GM21619 (cell line): ENCODE data around the gene MAPK8IP3.
"Not testable (repeated sequence)": the region's sequence is repeated elsewhere in the genome, so short reads cannot be mapped to it uniquely, and the experiment has no call there.

Experiments used
- ATAC-seq: cut with Tn5 transposase; IDR thresholded peaks from one replicate; pipeline ENCODE4 v1.9.1; 2021; ENCODE audit not compliant: unreplicated experiment

The MAPK8IP3 gene

GRCh38 chr16:1784977-1785845 is 79.2 kb downstream of the MAPK8IP3 start:
- no peak for ATAC-seq

DNA sequence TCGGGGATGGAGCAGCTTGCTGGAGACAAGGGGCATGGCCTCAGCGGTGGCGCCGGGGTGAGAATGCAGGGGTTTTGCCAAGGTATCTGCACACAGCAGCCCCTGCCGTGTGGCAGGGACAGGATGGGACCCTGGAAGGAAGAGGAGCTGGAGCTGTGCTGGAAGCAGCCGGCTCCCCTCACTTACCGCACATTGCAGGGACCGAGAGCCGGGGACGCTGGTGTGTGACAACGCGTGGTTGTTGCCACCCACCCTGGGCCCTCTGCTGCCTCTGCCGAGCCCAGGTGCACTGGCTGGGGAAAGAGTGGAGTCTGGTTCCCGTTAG is 79.8 kb downstream of the MAPK8IP3 start:
- ATAC-seq = no peak

DNA sequence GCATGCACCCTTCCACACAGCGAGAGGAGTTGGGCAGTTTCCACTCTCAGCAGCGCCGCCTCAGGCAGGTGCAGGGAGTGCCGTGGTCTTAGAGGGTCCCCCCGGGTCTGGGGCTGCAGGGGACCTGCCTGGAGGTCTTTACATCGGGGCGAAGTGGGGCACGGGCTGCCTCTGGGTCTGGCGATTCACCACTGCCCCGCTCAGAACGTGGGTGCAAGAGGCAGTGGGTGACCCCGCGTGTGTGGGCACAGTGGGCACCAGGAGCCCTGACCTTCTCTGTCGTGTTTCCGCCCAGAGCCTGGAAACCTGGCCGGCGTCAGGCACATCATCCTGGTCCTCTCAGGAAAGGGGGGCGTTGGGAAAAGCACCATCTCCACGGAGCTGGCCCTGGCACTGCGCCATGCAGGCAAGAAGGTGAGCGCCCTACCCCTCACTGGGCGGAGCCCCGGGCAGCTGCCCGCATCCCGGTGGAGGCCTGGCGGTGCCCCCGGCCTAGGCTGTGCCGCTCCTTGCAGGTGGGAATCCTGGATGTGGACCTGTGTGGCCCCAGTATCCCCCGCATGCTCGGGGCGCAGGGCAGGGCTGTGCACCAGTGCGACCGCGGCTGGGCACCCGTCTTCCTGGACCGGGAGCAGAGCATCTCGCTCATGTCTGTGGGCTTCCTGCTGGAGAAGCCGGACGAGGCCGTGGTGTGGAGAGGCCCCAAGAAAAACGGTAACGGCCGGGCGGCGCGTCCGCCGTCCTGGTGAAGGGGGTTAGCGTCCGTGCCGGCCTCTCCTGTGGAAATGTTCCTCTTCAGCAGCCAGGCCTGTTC is 80.5 kb downstream of the MAPK8IP3 start:
- no peak for ATAC-seq

DNA sequence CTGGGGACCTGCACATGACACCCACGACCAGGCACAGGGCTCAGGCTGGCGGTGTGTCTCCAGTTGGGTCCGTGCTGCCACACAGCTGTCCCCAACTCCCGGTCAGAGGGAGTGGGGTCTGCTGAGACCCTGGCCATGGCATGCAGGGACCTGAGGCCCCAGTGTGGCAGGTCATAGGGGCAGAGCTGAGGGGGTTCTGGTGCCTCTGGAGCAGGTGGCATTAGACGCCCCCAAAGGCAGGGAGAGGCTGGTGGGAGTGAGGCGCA is 81.0 kb downstream of the MAPK8IP3 start:
- ATAC-seq = no peak

DNA sequence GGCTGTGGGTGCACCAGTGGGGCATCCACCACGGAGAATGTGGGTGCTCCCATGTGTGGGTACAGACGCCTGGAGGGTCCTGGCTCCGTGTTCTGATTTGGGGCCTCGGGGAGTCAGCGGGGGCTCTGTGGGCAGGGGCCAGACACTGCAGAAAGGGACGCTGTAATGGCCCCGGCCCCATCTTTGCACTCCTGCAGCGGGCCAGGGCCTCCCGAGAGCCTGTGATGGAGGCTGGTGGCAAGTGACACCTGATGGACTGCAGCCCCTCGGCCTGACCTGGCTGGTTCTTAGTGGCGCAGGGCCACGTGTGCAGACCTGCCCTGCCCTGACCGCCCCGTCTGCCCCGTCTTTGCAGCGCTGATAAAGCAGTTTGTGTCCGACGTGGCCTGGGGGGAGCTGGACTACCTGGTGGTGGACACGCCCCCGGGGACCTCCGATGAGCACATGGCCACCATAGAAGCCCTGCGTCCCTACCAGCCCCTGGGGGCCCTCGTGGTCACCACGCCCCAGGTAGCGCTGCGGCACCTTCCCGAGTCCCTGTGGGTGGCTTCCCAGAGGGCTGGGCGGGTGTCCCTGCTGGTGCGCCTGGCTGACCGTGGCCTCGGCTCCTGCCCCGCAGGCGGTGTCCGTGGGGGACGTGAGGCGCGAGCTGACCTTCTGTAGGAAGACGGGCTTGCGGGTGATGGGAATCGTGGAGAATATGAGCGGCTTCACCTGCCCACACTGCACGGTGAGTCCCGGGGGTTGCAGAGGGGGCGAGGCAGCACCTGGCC is 81.5 kb downstream of the MAPK8IP3 start:
- no peak for ATAC-seq

DNA sequence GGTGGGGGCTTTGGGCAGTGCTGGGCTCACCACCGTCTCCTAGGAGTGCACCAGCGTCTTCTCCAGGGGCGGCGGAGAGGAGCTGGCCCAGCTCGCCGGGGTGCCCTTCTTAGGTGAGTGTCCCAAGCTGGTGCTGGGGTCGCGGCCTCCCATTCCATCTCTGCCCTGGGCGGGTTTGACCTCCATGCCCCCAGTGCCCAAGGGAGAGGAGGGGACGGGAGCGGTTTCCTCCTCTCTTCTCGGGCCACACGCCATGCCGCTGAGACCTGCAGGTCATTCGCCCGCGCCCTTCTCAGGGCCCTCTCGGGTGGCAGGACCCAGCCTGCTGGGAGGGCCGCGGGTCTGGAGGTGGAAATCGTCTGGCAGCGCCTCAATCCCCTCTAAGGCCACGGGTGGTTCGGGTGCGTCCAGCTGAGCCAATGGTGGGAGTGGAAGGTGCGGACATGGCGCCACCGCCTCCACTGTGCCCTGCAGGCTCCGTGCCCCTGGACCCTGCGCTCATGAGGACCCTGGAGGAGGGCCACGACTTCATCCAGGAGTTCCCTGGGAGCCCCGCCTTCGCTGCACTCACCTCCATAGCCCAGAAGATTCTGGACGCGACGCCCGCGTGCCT is 82.2 kb downstream of the MAPK8IP3 start:
- no peak for ATAC-seq

DNA sequence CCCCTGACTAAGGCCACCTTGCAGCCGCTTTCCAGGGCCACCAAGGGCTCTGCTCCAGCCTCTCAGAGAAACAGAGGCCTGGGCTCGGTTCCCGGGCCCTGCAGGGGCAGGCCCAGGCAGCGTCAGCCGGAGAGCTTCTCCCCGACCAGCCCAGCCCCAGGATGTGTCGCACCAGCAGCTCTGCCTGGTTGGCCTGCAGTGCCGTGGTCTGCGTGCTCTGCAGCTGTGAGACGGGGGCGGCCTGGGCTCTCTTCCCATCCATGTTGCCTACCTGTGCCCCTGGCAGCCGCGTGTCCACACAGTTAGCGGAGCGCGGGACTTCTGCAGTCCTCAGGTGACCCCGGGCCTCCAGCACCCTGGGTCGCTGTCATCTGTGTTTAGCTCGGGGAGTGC is 82.7 kb downstream of the MAPK8IP3 start:
- no peak for ATAC-seq

DNA sequence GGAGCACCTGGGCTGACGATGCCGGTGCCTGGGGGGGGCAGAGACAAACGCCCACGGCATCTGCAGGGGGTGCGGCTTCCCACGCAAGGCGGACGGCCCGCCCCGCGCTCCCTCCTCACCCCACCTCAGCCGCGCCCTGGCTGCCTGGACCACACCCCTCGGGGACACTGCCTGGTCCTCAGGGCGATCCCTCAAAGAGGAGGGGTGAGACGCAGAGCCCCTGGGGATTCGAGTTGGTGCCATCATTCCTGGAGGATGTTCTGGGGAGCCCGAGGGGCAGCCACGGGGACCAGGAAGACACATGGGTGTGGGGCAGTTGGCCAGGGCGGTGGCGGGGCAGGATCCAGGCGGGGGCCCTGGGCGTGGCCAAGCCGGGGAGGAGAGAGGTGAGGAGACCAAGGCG is 83.6 kb downstream of the MAPK8IP3 start:
- ATAC-seq = no peak

- ATAC-seq = no peak
These were observed 84.2 kb downstream of the MAPK8IP3 start for GRCh38 chr16:1790261-1790610.

DNA sequence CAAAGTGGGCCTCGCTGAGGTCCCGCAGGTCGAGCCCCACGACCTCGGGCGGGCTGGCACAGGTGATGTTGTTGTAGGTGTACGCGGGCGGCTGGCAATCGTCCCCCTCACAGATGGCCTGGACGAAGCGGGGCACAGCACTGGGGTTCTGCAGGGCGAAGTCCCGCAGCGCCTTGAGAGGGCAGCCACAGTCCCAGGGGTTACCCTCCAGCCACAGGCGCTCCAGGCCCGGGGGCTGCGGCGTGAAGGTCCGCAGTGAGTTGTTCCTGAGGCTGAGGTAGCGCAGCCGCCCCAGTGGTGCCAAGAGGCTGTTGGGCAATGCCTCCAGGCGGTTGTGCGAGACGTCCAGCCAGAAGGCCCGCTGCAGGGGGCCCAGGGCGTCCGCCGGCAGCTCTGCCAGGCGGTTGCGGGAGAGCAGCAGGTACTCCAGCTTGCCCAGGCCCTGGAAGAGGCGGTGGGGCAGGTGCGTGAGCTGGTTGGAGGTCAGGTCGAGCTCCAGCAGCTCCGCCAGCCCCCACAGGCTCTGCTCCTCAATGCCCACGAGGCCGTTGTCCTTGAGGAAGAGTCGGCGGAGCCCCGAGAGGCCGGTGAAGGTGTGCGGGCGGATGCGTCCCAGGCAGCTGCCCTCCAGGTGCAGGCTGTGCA is 84.7 kb downstream of the MAPK8IP3 start:
- ATAC-seq = no peak

DNA sequence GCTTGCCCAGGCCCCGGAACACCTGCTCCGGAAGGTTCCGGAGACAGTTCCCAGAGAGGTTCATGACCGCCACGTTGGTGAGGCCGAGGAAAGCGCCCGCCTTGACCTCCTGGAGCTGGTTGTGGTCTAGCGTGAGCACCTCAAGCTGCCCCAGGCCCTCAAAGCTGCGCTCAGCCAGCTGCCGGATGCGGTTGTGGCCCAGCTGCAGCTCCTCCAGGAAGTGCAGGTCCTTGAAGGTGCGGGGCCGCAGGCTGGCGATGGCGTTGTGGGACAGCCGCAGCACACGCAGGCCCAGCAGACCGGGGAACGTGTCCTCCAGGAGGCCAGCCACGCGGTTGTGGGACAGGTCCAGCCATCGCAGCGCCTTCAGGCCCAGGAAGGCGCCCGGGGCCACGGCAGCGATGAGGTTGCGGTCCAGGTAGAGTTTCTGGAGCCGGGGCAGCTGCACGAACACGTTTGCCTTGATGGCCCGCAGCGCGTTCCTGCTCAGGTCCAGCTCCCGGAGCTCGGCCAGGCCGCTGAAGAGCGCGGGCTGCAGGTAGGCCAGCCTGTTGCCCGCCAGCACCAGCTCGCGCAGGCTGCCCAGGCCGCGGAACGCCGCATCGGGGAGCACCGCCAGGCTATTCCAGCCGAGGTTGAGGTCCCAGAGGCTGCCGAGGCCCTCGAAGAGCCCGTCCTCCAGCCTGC is 85.4 kb downstream of the MAPK8IP3 start:
- no peak for ATAC-seq

- ATAC-seq = no peak
These were observed 86.2 kb downstream of the MAPK8IP3 start for GRCh38 chr16:1791943-1792812.

- ATAC-seq = no peak
These were observed 87.0 kb downstream of the MAPK8IP3 start for GRCh38 chr16:1792836-1793577.

DNA sequence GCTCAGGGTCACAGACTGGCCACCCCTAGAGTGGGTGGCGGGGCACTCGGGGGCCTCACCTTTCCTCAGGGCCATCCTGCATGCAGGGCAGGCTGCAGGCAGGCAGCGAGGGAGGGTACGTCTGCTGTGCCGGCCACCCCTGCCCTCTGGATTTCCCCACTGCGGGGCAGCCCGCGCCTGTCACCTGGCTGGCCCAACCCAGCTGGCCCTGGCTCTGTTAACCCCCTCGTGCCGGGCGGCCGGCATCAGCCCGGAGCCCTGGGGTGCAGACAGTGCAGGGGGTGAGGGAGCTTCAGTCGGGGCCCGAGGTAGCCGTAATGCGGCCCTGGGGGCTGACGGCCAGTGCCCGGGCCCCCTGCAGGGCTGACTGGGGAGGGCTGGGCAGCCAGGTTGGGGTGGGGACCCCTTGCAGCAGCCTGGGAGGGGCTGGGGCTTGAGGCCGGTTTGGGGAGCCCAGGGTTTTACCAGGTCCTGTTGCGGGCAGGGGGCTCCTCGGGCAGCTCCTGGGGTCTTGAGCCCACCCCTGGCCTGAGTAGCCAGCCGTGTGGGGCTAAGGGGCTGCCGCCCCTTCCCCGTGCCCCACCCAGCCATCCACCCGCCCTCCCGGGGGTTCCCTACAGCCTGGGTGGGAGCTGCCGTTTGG is 87.7 kb downstream of the MAPK8IP3 start, which contains the start of gene IGFALS:
Gene IGFALS, minus strand, starts transcription at position 128 of the 643 bp plus-strand sequence. Its CDS starts 53 bp downstream, at position 75.
- ATAC-seq = no peak

DNA sequence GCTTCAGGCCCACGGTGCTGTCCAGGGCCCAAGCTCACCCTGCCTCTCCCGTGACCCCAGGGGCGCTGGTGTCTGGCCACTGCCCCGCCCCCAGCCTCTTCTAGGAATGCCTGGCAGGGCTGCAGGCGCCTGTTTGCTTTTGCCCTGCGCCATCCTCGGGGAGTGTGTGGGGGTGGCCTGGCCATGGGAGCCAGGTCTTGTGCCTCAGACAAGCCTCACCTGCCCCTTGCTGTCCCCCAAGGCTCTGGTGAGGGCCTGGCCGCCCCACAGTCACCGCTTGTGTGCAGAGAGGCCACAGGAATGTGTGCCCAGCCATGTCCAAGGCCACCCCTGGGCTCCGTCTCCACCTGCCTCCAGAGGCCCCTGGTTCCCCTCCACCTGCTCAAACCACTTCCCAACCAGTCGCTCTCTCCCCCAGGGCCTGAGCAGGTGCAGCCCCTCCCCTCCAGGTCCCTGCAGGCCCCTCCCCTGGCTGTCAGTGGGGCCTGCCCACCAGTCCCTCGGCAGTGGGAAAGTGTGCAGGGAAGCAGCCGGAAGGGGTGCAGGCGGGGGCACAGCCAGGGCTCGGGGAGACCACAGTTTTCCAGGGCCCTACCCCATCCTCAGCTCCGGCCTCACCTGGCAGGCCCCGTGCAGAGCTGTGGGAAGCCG is 88.4 kb downstream of the MAPK8IP3 start:
- ATAC-seq = no peak

GRCh38 chr16:1794908-1795666 is 89.1 kb downstream of the MAPK8IP3 start:
- ATAC-seq = no peak

DNA sequence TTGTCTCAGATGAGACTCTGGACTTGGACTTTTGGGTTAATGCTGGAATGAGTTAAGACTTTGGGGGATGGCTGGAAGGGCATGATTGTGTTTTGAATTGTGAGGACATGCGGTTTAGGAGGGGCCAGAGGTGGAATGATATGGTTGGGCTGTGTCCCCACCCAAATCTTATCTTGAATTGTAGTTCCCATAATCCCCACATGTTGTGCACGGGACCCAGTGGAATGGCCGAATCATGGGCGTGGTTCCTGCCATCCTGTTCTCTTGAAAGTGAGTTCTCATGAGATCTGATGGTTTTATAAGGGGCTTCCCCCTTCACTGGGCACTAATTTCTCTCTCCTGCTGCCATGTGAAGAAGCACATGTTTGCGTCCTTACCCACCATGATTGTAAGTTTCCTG is 93.3 kb downstream of the MAPK8IP3 start:
- not testable (repeated sequence) for ATAC-seq
